ENCODE results near the gene COTL1. TPM values are rescaled to one million over a fixed set of nuclear protein-coding genes. Genes with fewer than 3 reads are reported as not detected.

The COTL1 gene
- total RNA-seq, 1 experiment from 2014 or later = 34.6 TPM

- no peak for DNase-seq (ENCODE audit: extremely low read depth, low read depth)
These were observed 17.3 kb downstream of the COTL1 start for GRCh38 chr16:84600343-84601229.

DNA sequence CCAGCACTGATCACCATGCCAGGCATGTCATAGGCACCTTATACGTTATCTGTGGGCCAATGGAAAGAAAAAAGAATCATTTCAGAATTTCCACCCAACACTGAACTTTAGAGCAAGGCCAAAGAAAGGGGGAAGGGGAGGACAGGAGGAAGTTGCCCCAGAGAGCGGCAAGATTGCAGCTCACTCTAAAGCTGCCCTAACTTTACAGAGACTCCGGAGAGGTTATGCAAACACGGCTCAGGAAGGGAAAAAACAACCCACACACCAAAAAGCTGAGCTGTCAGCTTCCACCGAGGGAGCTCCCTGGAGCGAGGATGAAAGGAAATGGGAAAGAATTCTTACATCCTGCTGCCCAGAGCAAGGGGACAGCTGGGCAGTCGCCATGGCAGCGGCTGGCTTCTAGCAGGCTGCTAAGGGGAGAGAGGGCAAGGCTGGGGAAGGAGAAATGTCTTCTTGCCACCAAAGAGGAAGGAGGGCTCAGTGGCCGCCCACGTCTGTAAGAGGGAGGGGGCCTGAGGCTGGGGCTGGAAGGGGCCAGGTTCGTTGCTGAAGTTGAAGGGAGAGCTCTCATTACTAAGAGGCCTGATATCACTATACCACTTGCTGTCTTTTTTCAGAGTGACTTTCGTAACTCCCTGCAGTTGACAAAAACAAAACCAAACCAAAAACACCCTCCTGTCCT lies 18.2 kb downstream of the COTL1 start:
- no peak for DNase-seq (ENCODE audit: extremely low read depth, low read depth)

- DNase-seq (ENCODE audit: extremely low read depth, low read depth) = no peak
These were observed 19.5 kb downstream of the COTL1 start for GRCh38 chr16:84598360-84598759.

GRCh38 chr16:84597931-84598351 lies 19.9 kb downstream of the COTL1 start:
- no peak for DNase-seq (ENCODE audit: extremely low read depth, low read depth)

DNA sequence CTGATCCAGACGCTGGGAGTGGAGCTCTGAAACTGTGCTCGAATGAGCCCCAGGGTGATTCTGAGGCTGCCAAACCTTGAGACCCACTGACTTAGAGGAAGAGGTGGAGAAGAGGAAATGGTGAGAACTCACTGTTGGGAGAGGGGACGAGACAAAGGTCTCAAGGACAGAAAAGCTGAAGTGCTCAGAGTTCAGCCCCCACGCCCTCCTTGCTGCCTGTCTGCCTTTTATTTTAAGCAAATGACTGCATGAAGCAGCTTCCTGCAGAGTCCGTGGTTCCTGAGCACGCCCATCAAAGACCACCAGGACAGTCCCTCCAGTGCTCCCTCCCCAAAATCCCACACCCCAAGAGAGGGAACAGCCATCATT lies 20.4 kb downstream of the COTL1 start:
- no peak for DNase-seq (ENCODE audit: extremely low read depth, low read depth)

- DNase-seq (ENCODE audit: extremely low read depth, low read depth) = no peak
These were observed 20.9 kb downstream of the COTL1 start for GRCh38 chr16:84596801-84597527.

DNA sequence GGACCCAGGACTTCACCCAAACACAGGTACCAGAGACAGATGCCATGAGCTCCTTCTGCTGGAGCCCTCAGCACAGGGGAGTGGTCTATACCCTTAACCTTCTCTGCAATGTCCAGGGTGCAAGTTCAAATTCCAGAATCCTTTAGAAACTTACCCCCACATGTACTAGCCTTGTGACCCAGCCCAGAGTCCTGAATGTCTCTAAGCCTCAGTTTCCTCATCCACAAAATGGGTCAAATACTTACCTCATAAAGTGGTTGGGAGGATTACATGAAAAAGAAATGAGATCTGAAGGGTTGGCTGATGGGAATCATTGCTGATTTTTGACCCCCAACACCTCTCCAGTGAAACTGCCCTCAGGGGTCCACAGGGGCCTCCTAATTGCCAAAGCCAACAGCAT lies 21.7 kb downstream of the COTL1 start:
- DNase-seq (ENCODE audit: extremely low read depth, low read depth) = no peak

- no peak for DNase-seq (ENCODE audit: extremely low read depth, low read depth)
These were observed 22.8 kb downstream of the COTL1 start for GRCh38 chr16:84595052-84595481.

DNA sequence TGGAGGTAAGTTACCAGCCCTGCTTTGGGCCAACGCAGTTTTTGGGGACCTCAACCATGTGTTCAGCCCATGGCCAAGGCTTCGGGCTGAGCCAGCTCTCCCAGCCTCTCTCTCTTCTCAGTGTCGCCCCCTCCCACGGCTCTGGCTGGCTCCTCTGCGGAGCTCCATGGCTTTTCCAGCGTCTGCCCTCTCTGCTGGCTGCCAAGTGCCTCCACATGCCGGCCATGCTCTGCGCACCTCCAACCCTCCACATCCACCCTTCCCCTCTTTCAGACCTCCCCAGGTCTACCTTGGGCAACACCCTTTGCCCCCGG lies 23.2 kb downstream of the COTL1 start:
- no peak for DNase-seq (ENCODE audit: extremely low read depth, low read depth)

DNA sequence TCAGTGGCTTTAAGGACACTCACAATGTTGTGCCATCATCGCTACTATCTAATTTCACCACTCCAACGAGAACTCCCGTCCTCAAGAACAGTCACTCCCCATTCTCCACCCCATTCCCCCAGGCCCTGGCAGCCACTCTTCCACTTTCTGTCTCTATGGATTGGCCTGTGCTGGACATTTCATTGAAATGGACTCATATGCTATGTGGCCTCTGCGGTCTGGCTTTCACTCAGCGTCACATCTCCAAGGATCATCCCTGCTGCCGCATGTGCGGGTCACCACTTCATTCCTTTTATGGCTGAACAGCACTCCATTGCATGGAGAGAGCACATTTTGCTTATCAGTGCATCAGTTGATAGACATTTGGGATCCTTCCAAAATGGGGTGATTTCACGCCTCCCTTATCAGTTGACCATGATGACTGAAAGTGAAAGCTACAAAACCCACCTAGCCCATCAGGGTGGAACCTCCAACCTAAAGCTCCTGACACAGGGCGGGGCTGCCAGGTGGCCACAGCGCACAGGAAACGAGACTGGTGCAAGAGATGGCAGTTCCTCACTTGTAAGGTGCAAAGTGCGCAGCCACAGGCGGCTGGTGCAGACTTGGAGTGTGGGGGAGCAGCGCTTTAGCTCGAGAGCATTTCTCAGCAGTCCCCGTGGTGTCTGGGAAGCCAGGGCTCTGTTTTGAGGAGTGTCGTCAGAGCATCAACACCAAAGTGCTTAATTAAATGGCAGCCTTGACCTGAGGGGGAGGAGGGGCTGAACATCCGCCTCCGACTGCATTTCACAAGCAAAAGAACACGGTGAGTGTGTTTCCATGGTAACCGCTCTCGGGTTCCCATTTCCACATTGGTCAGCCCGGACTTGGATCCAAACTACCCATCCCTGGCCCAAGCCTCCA lies 23.8 kb downstream of the COTL1 start:
- DNase-seq (ENCODE audit: extremely low read depth, low read depth) = no peak

DNA sequence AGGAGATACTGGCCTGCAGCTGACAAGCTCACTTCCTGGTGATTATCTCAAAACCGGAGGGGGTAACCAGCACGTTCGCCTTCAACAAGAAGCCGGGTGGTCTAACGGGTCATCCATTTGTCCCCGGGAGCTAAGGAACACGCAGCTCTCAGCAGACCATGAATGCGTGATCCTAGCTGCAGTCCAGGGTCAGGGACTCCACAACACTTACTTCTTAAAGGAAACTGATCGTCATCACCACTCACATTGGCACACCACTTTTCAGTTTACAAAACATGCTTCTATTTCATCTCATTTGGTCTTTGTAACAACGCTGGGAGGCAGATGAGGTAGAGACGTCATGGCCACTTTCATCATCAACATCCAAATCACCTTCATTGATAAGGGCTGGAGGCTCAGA lies 25.2 kb downstream of the COTL1 start:
- no peak for DNase-seq (ENCODE audit: extremely low read depth, low read depth)

DNA sequence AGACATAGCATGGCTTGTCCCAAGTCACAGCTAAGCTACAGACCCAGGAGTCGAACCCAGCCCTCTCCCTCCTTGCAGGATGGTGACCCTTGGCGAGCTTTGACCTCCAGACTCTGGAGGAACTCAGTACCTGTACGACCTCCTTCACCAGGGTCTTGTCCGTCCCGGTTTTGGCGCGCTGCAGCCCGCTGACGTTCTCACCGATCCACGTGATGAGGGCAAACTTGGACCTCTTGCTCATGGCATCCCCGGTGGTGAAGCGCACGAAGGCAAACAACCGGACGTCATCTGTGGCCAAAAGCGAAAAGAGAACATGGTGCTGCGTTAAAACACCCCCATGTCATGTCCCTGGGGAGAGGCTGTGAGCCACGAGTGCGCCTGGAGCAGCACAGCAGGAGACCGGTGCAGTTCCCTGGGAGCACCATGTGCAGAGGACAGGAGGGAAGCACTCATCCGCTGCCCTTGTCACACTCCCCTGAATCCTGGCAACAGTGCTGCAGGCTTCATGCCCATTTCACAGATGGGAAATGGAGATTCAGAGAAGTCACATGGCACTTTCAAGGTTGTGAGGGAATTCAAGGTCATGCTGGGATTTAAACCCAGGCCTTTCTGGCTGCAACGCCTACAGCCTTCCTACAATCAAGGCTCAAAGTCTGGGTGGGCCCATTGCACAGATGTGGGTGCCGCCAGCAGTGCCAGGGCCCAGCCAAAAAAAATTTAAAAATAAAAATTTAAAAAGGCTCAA lies 27.7 kb downstream of the COTL1 start:
- no peak for DNase-seq (ENCODE audit: extremely low read depth, low read depth)

- no peak for DNase-seq (ENCODE audit: extremely low read depth, low read depth)
These were observed 28.9 kb downstream of the COTL1 start for GRCh38 chr16:84588991-84589390.

DNA sequence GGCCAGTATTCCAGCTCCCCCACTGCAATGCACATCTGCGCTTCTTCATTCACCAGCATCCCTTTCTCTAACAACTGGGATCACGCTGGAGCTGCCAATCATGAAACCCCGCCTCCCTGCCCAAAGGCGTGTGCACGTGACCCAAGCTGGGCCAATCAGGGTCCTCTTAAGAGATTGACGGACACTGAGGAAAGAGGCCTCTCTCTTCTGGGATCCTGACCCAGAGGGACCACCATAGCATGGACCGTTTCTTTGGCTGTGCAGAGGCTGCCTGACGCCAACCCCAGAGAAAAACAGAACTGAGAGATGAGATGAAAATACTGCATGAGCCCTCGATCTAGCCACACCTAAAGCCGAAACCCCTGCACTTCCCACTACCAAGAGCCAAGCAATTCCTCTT lies 32.0 kb downstream of the COTL1 start:
- DNase-seq (ENCODE audit: extremely low read depth, low read depth) = no peak

DNA sequence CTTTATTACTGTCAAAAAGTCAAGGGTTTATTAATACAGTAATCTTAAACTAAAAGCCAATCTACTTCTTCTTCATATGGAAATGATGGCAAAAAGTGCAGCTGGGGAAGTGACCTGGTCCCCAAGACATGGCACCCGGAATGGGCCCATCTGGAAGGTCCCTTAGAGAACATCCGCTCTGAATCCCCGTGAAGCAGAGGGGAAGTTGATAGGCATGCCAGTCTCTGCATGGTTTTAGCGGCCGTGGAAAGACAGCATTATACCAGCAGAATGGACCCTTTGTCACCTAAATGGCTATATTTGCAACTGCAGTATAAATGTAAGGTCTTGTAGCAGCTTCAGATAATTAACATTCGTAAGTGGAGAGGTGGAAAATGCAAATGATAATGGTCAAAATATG lies 32.4 kb downstream of the COTL1 start:
- DNase-seq (ENCODE audit: extremely low read depth, low read depth) = no peak

DNA sequence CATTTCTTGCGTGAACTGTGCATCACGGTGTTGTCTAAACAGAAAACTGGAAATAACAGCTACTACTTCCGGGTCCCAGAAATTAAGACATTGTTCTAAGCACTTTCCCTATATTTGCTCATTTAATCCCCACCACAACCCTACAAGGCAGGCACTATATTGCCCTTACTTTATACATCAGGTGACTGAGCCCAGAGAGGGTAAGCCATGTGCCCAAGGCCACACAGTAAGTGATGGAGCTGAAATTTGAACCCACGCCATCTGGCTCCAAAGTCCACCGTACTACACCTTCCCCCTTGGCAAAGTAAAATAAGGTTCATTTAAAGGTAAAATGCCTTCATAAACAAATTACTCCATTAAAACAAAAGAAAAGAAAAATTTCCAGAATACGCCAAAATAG lies 33.2 kb downstream of the COTL1 start:
- no peak for DNase-seq (ENCODE audit: extremely low read depth, low read depth)

- DNase-seq (ENCODE audit: extremely low read depth, low read depth) = no peak
These were observed 33.9 kb downstream of the COTL1 start for GRCh38 chr16:84583995-84584394.

GRCh38 chr16:84582958-84583516 lies 34.8 kb downstream of the COTL1 start:
- no peak for DNase-seq (ENCODE audit: extremely low read depth, low read depth)

GRCh38 chr16:84581158-84581557 lies 36.7 kb downstream of the COTL1 start:
- no peak for DNase-seq (ENCODE audit: extremely low read depth, low read depth)

GRCh38 chr16:84579936-84580335 lies 37.9 kb downstream of the COTL1 start:
- no peak for DNase-seq (ENCODE audit: extremely low read depth, low read depth)
